HepG2 (cell line): ENCODE results near the gene SH2D3A. TPM values are rescaled to one million over a fixed set of nuclear protein-coding genes. Genes with fewer than 3 reads are reported as not detected.

ENCODE experiments used
- AGO1 ChIP-seq: fragments of 200-400 bp; formaldehyde crosslinking; IDR thresholded peaks from 2 replicates; pipeline ENCODE4 v1.6.1; 2017; ENCODE audit warnings: mild to moderate bottlenecking, low read depth, low read length, moderate library complexity; ENCODE audit not compliant: poor library complexity, severe bottlenecking
- CREB3 ChIP-seq: sonication (generic); formaldehyde crosslinking; IDR thresholded peaks from 2 replicates; pipeline ENCODE4 v1.5.0; 2020; ENCODE audit warnings: missing genetic modification reagents
- HMGA1 ChIP-seq: sonication (generic); formaldehyde crosslinking; conservative IDR thresholded peaks from 2 replicates; pipeline ENCODE4 v1.4.0; 2020; ENCODE audit warnings: missing genetic modification reagents
- HNRNPK ChIP-seq: fragments of 200-400 bp; formaldehyde crosslinking; IDR thresholded peaks from 2 replicates; pipeline ENCODE4 v1.6.1; 2018; ENCODE audit warnings: low read length, low read depth, moderate library complexity, mild to moderate bottlenecking; ENCODE audit not compliant: poor library complexity, severe bottlenecking
- ISL2 ChIP-seq: sonication (generic); formaldehyde crosslinking; IDR thresholded peaks from 2 replicates; pipeline ENCODE4 v1.5.0; 2020; ENCODE audit warnings: missing genetic modification reagents
- JARID2 ChIP-seq: sonication (generic); formaldehyde crosslinking; IDR thresholded peaks from 2 replicates; pipeline ENCODE4 v1.8.1; 2023; ENCODE audit warnings: missing genetic modification reagents, inconsistent platforms; ENCODE audit not compliant: insufficient replicate concordance
- KDM4B ChIP-seq: sonication (generic); formaldehyde crosslinking; IDR thresholded peaks from 2 replicates; pipeline ENCODE4 v1.4.0; 2020; ENCODE audit warnings: missing genetic modification reagents
- MLXIP ChIP-seq: sonication (generic); formaldehyde crosslinking; IDR thresholded peaks from 2 replicates; pipeline ENCODE4 v1.9.0; 2021; ENCODE audit warnings: missing genetic modification reagents, borderline replicate concordance
- MZF1 ChIP-seq: sonication (generic); formaldehyde crosslinking; IDR thresholded peaks from 2 replicates; pipeline ENCODE4 v1.8.1; 2023; ENCODE audit warnings: mild to moderate bottlenecking, missing genetic modification reagents, borderline replicate concordance
- NFIC ChIP-seq: IDR thresholded peaks from 2 replicates; pipeline ENCODE4 v1.6.1; 2012; ENCODE audit warnings: mild to moderate bottlenecking, low read length, inconsistent platforms
- RBM22 ChIP-seq: fragments of 200-400 bp; formaldehyde crosslinking; optimal IDR thresholded peaks from 2 replicates; pipeline ENCODE3; 2017; ENCODE audit warnings: mild to moderate bottlenecking, low read length, moderate library complexity
- SALL1 ChIP-seq: sonication (generic); formaldehyde crosslinking; IDR thresholded peaks from 2 replicates; pipeline ENCODE4 v1.8.0; 2022; ENCODE audit warnings: mild to moderate bottlenecking, missing genetic modification reagents
- SALL2 ChIP-seq: sonication (generic); formaldehyde crosslinking; IDR thresholded peaks from 2 replicates; pipeline ENCODE4 v1.8.1; 2023; ENCODE audit warnings: mild to moderate bottlenecking, missing genetic modification reagents, inconsistent platforms
- SIX4 ChIP-seq: sonication (generic); formaldehyde crosslinking; IDR thresholded peaks from 2 replicates; pipeline ENCODE4 v1.4.0; 2020; ENCODE audit warnings: missing genetic modification reagents
- SYNCRIP ChIP-seq: fragments of 200-400 bp; formaldehyde crosslinking; IDR thresholded peaks from 2 replicates; pipeline ENCODE4 v1.6.1; 2018; ENCODE audit warnings: mild to moderate bottlenecking, low read depth, low read length; ENCODE audit not compliant: insufficient read depth
- TEAD2 ChIP-seq: sonication (generic); formaldehyde crosslinking; IDR thresholded peaks from 2 replicates; pipeline ENCODE4 v1.9.0; 2021; ENCODE audit warnings: missing genetic modification reagents
- TGIF2 ChIP-seq: IDR thresholded peaks from 2 replicates; pipeline ENCODE4 v1.6.1; 2016; ENCODE audit warnings: control low read depth, missing compliant biosample characterization
- THYN1 ChIP-seq: sonication (generic); formaldehyde crosslinking; IDR thresholded peaks from 2 replicates; pipeline ENCODE4 v1.8.1; 2023; ENCODE audit warnings: low read depth, mild to moderate bottlenecking, moderate library complexity, missing genetic modification reagents, borderline replicate concordance
- YEATS4 ChIP-seq: sonication (generic); formaldehyde crosslinking; IDR thresholded peaks from 2 replicates; pipeline ENCODE4 v1.4.0; 2020; ENCODE audit warnings: missing genetic modification reagents, borderline replicate concordance
- ZNF224 ChIP-seq: sonication (generic); formaldehyde crosslinking; IDR thresholded peaks from 2 replicates; pipeline ENCODE4 v1.5.0; 2020; ENCODE audit warnings: mild to moderate bottlenecking, missing genetic modification reagents
- ZNF326 ChIP-seq: sonication (generic); formaldehyde crosslinking; IDR thresholded peaks from 2 replicates; pipeline ENCODE4 v1.4.0; 2020; ENCODE audit warnings: missing genetic modification reagents, borderline replicate concordance
- ZNF333 ChIP-seq: sonication (generic); formaldehyde crosslinking; IDR thresholded peaks from 2 replicates; pipeline ENCODE4 v1.4.0; 2020; ENCODE audit warnings: mild to moderate bottlenecking, missing genetic modification reagents, borderline replicate concordance
- ZNF580 ChIP-seq: IDR thresholded peaks from 2 replicates; pipeline ENCODE4 v1.6.1; 2016; ENCODE audit warnings: low read depth, borderline replicate concordance
- ZNF644 ChIP-seq: IDR thresholded peaks from 2 replicates; pipeline ENCODE4 v1.6.1; 2016; ENCODE audit warnings: low read depth
- ZNF720 ChIP-seq: sonication (generic); formaldehyde crosslinking; IDR thresholded peaks from 2 replicates; pipeline ENCODE4 v1.4.0; 2020; ENCODE audit warnings: missing genetic modification reagents
- ZNF724P ChIP-seq: sonication (generic); formaldehyde crosslinking; IDR thresholded peaks from 2 replicates; pipeline ENCODE4 v1.8.0; 2022; ENCODE audit warnings: missing genetic modification reagents, borderline replicate concordance
- ZNF780A ChIP-seq: sonication (generic); formaldehyde crosslinking; IDR thresholded peaks from 2 replicates; pipeline ENCODE4 v1.8.0; 2022; ENCODE audit warnings: mild to moderate bottlenecking, missing genetic modification reagents, moderate library complexity
- ZNF883 ChIP-seq: sonication (generic); formaldehyde crosslinking; IDR thresholded peaks from 2 replicates; pipeline ENCODE4 v1.5.1; 2020; ENCODE audit warnings: mild to moderate bottlenecking, missing genetic modification reagents; ENCODE audit errors: not compliant biosample characterization
- polyA plus RNA-seq, 8 experiments: library from polyadenylated mRNA; depleted of rRNA in 3 of 8; stranded (reverse) in 7 of 8; unstranded in 1 of 8; fragments of >200 nt; fragmentation: Illumina TruSeq in 4 of 8; extraction: Trizol in 4 of 8; gene quantifications; 2 replicates each; pipeline versions ENCODE4 v1.2.1 to v1.2.3, GENCODE V29; 2011 to 2016; ENCODE audit warnings: low read depth in 4 of 8, missing spikeins in 1 of 8, mixed read lengths in 1 of 8; ENCODE audit not compliant: insufficient read depth in 1 of 8
- total RNA-seq, 5 experiments: library from RNA; depleted of rRNA; stranded (reverse); fragments of >200 nt; fragmentation: Illumina TruSeq; extraction: Trizol; gene quantifications; 2 replicates each; pipeline ENCODE4 v1.2.3, GENCODE V29; 2016; ENCODE audit warnings: low read depth in 1 of 5

Gene SH2D3A
- total and polyA plus RNA-seq, 2 of the 13 experiments (the other 11 are each of a cell fraction or from before 2014, with no cell fraction given): 1.0 to 2.2 TPM

- TF ChIP-seq ZNF326 (CRISPR knock-in tag) (no peak), ZNF644 (CRISPR knock-in tag) (0 out of 2 replicates have a peak, but pooled peaks have one; percentile 13), NFIC (no peak), YEATS4 (peak; percentile 71; the same call in 1 of the 2 replicates), CREB3 (0 out of 2 replicates have a peak, but pooled peaks have one; percentile 27), HNRNPK (no peak), HMGA1 (CRISPR knock-in tag) (no peak), ZNF720 (no peak), SIX4 (peak; percentile 64), ZNF580 (CRISPR knock-in tag) (peak; percentile 72; the same call in 1 of the 2 replicates), SALL1 (CRISPR knock-in tag) (no peak; the same call in 1 of the 2 replicates), KDM4B (CRISPR knock-in tag) (peak; percentile 66; the same call in 1 of the 2 replicates), ZNF883 (CRISPR knock-in tag) (no peak), ISL2 (CRISPR knock-in tag) (peak; percentile 63; the same call in 1 of the 2 replicates), TEAD2 (no peak), RBM22 (no peak), TGIF2 (peak; percentile 80), SALL2 (CRISPR knock-in tag) (peak; percentile 54; the same call in 1 of the 2 replicates), ZNF333 (CRISPR knock-in tag) (no peak), MZF1 (no peak), SYNCRIP (no peak), ZNF224 (CRISPR knock-in tag) (no peak), JARID2 (CRISPR knock-in tag) (no peak), THYN1 (CRISPR knock-in tag) (no peak), AGO1 (no peak), ZNF724P (no peak), ZNF780A (CRISPR knock-in tag) (no peak), MLXIP (CRISPR knock-in tag) (no peak)
Measured at GRCh38 chr19:6730153-6730804, 37.0 kb downstream of the SH2D3A start (continued).
